Measurements from ENCODE around the gene HGFAC.

DNA sequence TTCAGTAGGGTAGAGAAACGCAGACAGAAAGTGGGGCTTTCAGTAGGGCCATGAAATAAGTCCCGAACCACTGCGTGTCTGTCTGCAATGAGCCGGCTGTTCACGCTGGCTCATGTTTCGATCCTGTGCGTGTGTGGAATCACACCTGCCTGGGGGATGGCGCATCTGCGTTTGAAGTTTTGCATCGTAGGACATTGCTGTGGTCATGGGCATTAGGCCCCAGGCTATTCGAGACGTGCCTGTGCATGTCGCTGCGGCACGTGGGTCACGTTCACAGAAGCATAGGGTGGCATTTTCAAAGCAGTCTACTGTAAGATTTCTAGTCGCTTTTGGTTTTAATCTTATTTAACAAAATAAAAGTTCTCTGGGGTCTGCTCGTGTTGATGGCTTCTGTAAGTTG is 25.5 kb upstream of the HGFAC start:
- TF ChIP-seq, protein P1, sequence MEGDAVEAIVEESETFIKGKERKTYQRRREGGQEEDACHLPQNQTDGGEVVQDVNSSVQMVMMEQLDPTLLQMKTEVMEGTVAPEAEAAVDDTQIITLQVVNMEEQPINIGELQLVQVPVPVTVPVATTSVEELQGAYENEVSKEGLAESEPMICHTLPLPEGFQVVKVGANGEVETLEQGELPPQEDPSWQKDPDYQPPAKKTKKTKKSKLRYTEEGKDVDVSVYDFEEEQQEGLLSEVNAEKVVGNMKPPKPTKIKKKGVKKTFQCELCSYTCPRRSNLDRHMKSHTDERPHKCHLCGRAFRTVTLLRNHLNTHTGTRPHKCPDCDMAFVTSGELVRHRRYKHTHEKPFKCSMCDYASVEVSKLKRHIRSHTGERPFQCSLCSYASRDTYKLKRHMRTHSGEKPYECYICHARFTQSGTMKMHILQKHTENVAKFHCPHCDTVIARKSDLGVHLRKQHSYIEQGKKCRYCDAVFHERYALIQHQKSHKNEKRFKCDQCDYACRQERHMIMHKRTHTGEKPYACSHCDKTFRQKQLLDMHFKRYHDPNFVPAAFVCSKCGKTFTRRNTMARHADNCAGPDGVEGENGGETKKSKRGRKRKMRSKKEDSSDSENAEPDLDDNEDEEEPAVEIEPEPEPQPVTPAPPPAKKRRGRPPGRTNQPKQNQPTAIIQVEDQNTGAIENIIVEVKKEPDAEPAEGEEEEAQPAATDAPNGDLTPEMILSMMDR (IDR thresholded peaks at IDR 0.05; ENCODE audit: poor library complexity, severe bottlenecking) = no peak
- TF ChIP-seq EZH2 (IDR thresholded peaks at IDR 0.05; ENCODE audit: borderline replicate concordance, insufficient read depth, low read length, poor library complexity, severe bottlenecking) = no peak
- no peak for TF ChIP-seq SMC3 (conservative IDR thresholded peaks at IDR 0.05; ENCODE audit: poor library complexity)
- TF ChIP-seq POLR2AphosphoS5 (IDR thresholded peaks at IDR 0.05) = no peak
- no peak for TF ChIP-seq EP300 (conservative IDR thresholded peaks at IDR 0.05; ENCODE audit: poor library complexity, severe bottlenecking)

Data from neural cell (in vitro differentiated cells).